GM12801 (cell line): ENCODE data around the gene SMIM7.

Source experiments
- TF ChIP-seq, protein P1 (sequence below): IDR thresholded peaks from one replicate; pipeline ENCODE4 v1.5.1; 2011; ENCODE audit warnings: control low read depth; ENCODE audit not compliant: insufficient read length; ENCODE audit errors: extremely low read depth

SMIM7 gene

DNA sequence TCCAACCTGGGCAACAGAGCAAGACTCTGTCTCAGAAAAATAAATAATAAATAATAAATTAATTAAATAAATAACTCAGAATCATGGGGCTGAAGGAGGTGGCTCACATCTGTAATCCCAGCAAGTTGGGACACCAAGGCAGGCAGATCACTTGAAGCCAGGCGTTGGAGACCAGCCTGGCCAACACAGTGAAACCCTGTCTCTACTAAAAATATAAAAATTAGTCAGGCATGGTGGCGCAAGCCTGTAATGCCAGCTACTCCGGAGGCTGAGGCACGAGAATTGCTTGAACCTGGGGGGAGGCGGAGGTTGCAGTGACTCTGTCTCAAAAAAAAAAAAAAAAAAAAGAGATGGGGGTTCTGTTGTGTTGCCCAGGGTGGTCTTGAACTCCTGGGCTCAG lies 8.2 kb upstream of the SMIM7 start:
- TF ChIP-seq, protein P1, sequence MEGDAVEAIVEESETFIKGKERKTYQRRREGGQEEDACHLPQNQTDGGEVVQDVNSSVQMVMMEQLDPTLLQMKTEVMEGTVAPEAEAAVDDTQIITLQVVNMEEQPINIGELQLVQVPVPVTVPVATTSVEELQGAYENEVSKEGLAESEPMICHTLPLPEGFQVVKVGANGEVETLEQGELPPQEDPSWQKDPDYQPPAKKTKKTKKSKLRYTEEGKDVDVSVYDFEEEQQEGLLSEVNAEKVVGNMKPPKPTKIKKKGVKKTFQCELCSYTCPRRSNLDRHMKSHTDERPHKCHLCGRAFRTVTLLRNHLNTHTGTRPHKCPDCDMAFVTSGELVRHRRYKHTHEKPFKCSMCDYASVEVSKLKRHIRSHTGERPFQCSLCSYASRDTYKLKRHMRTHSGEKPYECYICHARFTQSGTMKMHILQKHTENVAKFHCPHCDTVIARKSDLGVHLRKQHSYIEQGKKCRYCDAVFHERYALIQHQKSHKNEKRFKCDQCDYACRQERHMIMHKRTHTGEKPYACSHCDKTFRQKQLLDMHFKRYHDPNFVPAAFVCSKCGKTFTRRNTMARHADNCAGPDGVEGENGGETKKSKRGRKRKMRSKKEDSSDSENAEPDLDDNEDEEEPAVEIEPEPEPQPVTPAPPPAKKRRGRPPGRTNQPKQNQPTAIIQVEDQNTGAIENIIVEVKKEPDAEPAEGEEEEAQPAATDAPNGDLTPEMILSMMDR: no peak

GRCh38 chr19:16661480-16662034 lies 1.6 kb upstream of the SMIM7 start:
- TF ChIP-seq, protein P1: no peak

GRCh38 chr19:16660763-16661479 lies 977 bp upstream of the SMIM7 start, which contains the start of gene TMEM38A:
TMEM38A (plus strand) TSS chr19:16661139; CDS start chr19:16661218, 79 bp downstream.
- TF ChIP-seq, protein P1: no peak

- TF ChIP-seq, protein P1: no peak
Observed at GRCh38 chr19:16659464-16659831, 496 bp downstream of the SMIM7 start.

DNA sequence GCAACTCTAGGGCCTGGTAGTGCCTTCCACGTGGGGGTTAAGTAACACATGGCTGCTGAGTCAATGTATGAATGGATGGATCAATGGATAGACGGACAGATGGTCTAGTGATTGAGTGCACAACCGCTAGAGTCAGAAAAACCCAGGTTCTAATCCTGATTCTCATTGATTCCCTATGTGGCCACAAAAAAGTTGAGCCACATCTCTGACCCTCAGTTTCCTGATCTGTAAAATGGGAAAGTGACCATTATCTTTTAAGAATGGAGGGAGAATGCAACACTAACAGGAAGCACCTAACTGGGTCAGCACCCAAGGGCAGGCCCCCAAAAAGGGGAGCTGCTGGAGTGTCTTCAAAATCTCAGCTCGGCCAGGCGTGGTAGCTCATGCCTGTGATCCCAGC lies 2.6 kb downstream of the SMIM7 start:
- TF ChIP-seq, protein P1: no peak

DNA sequence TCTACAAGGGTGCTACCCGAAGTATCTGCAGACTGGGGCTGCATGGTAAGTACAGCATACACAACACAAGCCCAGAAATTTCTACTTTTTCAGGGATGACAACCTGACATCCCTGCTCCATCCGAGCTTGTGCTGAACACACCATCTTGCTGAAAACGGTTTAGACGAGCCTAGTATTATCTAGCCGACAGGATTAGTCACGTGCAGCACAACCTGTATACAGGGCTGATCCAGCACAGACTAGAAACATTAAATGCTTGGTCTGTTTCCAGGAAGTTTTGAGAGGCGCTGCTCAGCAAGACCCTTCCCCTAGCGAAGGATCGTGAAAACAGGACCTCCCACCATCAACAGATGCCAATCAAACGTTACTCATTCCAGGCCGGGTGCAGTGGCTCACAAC lies 4.2 kb downstream of the SMIM7 start:
- TF ChIP-seq, protein P1: no peak

- TF ChIP-seq, protein P1: no peak
Observed at GRCh38 chr19:16654627-16655026, 5.3 kb downstream of the SMIM7 start.
